AG04449 (cell line): ENCODE results near the gene CENPT.

Experiments
- CTCF ChIA-PET: fragments of 350-600 bp; formaldehyde crosslinking; extraction: SDS; loops from one replicate; lab custom pipeline; 2021; ENCODE audit warnings: antibody characterized with exemption; lab: Yijun Ruan, JAX
- POLR2A ChIA-PET: fragments of 400-600, 350-600 bp; formaldehyde crosslinking; extraction: SDS; loops from one replicate; lab custom pipeline; 2020; ENCODE audit warnings: antibody characterized with exemption, inconsistent platforms; lab: Yijun Ruan, JAX
- DNase-seq: peaks from one replicate; pipeline ENCODE4 v3.0.0-alpha.2; 2010; ENCODE audit warnings: low read depth, low spot score
- H3K4me3 ChIP-seq: 2 replicates; pipeline ENCODE4 v1.5.1; 2011; ENCODE audit warnings: low read depth, mild to moderate bottlenecking, control low read depth, low read length
- TF ChIP-seq, protein P1 (sequence below): IDR thresholded peaks from one replicate; pipeline ENCODE4 v1.5.1; 2011; ENCODE audit warnings: mild to moderate bottlenecking, moderate library complexity, low read length, control low read depth, inconsistent platforms; ENCODE audit not compliant: insufficient read depth; ENCODE audit errors: missing control alignments

Gene CENPT

DNA sequence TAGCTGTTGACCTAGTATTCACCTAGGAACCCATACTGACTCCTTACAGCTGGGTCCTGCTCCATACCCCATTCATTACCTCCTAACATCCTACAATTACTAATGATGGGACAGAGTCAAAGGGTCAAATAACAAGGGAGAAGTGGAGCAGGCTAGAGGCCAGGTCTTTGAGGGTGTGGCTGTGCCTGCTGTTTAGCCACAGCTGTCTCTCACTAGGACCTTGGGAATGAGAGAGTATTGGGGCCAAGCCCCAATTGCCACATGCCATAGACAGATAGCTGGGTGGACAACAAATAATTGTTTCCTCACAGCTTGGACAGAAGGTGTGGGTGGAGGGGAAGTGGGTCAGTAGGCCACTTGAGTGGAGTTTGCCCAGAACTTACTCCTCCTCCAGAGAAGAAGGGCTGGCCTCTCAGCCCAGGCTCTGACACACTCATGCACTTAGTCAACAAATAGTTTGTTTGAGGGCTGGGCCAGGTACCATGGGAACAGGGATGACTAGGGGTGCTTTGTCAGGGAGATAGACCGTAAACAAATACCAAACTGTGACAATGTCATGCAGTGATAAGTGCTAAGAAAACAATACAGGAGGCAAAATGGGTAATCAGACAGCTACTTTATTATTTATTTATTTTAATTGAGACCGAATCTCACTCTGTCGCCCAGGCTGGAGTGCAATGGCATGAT is 10.2 kb upstream of the CENPT start:
- TF ChIP-seq, protein P1, sequence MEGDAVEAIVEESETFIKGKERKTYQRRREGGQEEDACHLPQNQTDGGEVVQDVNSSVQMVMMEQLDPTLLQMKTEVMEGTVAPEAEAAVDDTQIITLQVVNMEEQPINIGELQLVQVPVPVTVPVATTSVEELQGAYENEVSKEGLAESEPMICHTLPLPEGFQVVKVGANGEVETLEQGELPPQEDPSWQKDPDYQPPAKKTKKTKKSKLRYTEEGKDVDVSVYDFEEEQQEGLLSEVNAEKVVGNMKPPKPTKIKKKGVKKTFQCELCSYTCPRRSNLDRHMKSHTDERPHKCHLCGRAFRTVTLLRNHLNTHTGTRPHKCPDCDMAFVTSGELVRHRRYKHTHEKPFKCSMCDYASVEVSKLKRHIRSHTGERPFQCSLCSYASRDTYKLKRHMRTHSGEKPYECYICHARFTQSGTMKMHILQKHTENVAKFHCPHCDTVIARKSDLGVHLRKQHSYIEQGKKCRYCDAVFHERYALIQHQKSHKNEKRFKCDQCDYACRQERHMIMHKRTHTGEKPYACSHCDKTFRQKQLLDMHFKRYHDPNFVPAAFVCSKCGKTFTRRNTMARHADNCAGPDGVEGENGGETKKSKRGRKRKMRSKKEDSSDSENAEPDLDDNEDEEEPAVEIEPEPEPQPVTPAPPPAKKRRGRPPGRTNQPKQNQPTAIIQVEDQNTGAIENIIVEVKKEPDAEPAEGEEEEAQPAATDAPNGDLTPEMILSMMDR: no peak
- no peak overlapping the region for H3K4me3 ChIP-seq
- ChIA-PET CTCF (interaction anchor here (0.6 to 2.0 kb wide), 5 partner anchors 8 to 41 kb away, joined by 3 to 11 read pairs (median 4); partner anchors contain the start of gene NRN1L), POLR2A (interaction anchor here (0.6 to 1.0 kb wide), 3 partner anchors 9 to 13 kb away, joined by 3 read pairs; no protein-coding TSS in a partner anchor)
- no peak for DNase-seq

DNA sequence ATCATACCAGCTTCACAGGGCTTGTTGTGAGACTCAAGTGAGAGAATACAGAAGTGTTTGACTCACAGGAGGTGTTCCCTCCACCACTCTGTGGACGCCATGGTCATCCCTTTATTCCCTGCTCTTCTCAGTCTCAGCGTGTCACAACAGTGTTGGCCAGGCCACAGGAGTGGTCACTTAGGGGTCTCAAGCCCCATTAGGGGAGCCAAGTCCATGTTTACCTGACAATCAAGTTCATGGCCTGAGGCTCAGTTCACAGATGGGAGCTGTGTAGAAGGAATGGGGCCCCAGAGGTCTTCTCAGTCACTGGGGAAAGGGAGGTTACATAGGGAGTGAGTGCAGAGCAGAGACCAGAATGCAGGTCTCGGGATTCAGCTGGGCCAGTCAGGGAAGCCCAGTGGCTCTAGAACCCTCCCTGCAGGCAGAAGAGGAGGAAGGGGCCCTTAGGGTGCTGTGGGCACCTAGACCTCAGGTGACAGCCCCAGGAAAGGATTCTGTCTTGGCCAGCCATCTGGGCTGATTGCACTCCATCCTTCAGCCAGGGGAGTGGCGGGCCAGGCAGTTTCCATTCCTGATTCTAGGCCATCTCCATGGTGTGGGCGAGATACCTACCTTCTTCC is 9.5 kb upstream of the CENPT start:
- ChIA-PET CTCF (interaction anchor here (0.6 to 2.0 kb wide), 6 partner anchors 9 to 40 kb away, joined by 3 to 11 read pairs (median 4); partner anchors contain the start of gene NRN1L), POLR2A (interaction anchor here (0.6 to 1.0 kb wide), 2 partner anchors 9 to 11 kb away, joined by 3 read pairs; no protein-coding TSS in a partner anchor)
- TF ChIP-seq, protein P1: no peak
- no peak for DNase-seq
- no peak overlapping the region for H3K4me3 ChIP-seq

DNA sequence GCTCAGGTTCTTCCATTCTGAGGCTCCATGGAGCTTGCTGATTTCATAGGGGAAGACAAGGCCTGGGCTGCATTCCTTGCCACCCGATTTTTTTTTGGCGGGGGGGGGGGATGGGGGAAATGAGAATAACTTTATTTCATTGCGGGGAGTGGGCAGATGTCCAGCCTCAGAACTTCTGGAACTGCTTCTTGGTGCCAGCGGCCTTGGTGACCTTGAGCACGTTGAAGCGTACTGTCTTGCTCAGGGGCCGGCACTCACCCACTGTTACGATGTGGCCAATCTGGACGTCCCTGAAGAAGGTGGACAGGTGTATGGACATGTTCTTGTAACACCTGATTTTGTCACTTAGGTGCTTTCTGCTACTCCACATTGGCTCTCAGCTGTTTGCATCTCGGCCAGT is 8.3 kb upstream of the CENPT start:
- DNase-seq: no peak
- no peak overlapping the region for H3K4me3 ChIP-seq
- TF ChIP-seq, protein P1: no peak
- ChIA-PET CTCF (interaction anchor here (0.8 to 1.0 kb wide), 2 partner anchors 10 to 28 kb away, joined by 3 to 4 read pairs; partner anchors contain the start of gene NRN1L), POLR2A (no interaction called here)

DNA sequence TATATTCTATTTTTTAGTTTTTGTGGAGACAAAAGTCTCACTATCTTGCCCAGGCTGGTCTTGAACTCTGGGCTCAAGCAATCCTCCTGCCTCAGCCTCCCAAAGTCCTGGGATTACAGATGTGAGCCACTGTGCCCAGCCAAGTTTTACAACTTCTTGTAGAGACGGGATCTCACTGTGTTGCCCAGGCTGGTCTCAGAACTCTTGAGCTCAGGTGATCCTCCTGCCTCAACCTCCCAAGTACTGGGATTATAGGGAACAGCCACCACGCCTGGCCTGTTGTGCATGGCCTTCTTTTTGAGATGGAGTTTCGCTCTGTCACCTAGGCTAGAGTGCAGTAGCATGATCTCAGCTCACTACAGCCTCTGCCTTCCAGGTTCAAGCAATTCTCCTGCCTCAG is 6.2 kb upstream of the CENPT start:
- CTCF ChIA-PET: interaction anchor here (1.2 kb wide), 1 partner anchor 29 kb away, joined by 3 read pairs; no protein-coding TSS in a partner anchor

DNA sequence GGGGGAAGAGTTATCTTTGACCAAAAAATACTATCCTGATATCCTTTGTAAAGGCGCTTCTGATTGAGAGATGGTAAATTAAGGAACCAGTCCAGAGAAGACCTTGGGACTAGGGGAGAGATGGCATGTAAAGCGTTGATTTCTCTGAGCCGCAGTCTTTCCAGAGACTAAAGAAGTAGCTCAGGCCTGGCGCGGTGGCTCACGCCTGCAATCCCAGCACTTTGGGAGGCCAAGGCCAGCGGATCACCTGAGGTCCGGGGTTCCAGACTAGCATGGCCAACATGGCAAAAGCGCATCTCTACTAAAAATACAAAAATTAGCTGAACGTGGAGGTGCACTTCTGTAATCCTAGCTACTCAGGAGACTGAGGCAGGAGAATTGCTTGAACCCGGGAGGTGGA is 625 bp upstream of the CENPT start:
- H3K4me3 ChIP-seq: peak overlapping the region; percentile 86
- ChIA-PET POLR2A (interaction anchor here (0.8 to 1.2 kb wide), 2 partner anchors 9 to 15 kb away, joined by 3 read pairs; no protein-coding TSS in a partner anchor), CTCF (interaction anchor here (0.8 to 2.1 kb wide), 4 partner anchors 32 to 327 kb away, joined by 3 to 6 read pairs (median 3); no protein-coding TSS in a partner anchor)
- TF ChIP-seq, protein P1: no peak
- no peak for DNase-seq

More for the DNA sequence above, 6.2 kb upstream of the CENPT start:
- DNase-seq: no peak
- TF ChIP-seq, protein P1: no peak
- POLR2A ChIA-PET: no interaction called here
- no peak overlapping the region for H3K4me3 ChIP-seq
